ENCODE measurements around the gene TRPM1. TPM values are rescaled to one million over a fixed set of nuclear protein-coding genes. Genes with fewer than 3 reads are reported as not detected.
A peak's percentile ranks its signal among the peaks of the same experiment; 100 is the strongest.

Gene TRPM1
- total and polyA plus RNA-seq, 4 donors: 0.09 TPM; not detected in 3

DNA sequence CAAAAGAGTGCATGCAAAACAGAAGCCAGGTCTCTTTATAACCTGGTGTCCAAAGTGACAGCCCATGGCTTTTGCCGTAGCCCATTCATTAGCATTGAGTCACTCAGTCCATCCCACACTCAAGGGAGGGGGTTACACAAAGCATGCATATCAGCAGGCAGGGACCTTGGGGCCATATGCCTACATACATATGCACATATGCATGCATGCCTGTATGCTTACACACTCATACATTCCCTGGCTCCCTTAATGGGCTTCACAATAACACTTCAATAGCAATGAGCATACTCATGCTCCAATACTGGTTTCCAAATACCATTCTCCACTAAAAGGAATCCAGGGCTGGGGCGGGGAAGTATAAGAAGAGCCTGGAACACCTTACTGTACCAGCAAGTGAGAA is 22.0 kb downstream of the TRPM1 start:
- Histone ChIP-seq H3K27me3 (ENCODE audit: control insufficient read depth in 3 of 3, insufficient read depth in 3 of 3, low read length in 2 of 3) (peaks cover 0 to 3% (median 0%) of the 10 kb centered on the region in 3 donors), H3K9ac (ENCODE audit: insufficient read depth in 1 of 2, low read length in 2 of 2) (no peak overlapping the region), H3K9me3 (ENCODE audit: control insufficient read depth in 4 of 4, insufficient read depth in 3 of 4, low read length in 3 of 4) (no peaks in the 10 kb centered on the region), H3K4me3 (no peak overlapping the region), H3K36me3 (ENCODE audit: control insufficient read depth in 4 of 4, insufficient read depth in 4 of 4, low read length in 4 of 4) (no peaks in the 10 kb centered on the region), H3K27ac (ENCODE audit: low read depth in 1 of 2, low read length in 1 of 2) (no peak overlapping the region), H3K4me1 (ENCODE audit: control insufficient read depth in 5 of 5, insufficient read depth in 5 of 5, low read length in 5 of 5) (peaks cover 0 to 19% (median 0%) of the 10 kb centered on the region in 5 donors)
- ATAC-seq (ENCODE audit: insufficient read depth, low FRiP score): no peak
- peak in 1 of 3 donors; percentile 5 for DNase-seq
- 77 to 82% methylated on average over 2 of the region's 2 CpGs for WGBS, 2 donors
- TF ChIP-seq, protein P1, sequence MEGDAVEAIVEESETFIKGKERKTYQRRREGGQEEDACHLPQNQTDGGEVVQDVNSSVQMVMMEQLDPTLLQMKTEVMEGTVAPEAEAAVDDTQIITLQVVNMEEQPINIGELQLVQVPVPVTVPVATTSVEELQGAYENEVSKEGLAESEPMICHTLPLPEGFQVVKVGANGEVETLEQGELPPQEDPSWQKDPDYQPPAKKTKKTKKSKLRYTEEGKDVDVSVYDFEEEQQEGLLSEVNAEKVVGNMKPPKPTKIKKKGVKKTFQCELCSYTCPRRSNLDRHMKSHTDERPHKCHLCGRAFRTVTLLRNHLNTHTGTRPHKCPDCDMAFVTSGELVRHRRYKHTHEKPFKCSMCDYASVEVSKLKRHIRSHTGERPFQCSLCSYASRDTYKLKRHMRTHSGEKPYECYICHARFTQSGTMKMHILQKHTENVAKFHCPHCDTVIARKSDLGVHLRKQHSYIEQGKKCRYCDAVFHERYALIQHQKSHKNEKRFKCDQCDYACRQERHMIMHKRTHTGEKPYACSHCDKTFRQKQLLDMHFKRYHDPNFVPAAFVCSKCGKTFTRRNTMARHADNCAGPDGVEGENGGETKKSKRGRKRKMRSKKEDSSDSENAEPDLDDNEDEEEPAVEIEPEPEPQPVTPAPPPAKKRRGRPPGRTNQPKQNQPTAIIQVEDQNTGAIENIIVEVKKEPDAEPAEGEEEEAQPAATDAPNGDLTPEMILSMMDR (IDR thresholded peaks at IDR 0.05; ENCODE audit: control extremely low read depth, extremely low read depth): no peak

DNA sequence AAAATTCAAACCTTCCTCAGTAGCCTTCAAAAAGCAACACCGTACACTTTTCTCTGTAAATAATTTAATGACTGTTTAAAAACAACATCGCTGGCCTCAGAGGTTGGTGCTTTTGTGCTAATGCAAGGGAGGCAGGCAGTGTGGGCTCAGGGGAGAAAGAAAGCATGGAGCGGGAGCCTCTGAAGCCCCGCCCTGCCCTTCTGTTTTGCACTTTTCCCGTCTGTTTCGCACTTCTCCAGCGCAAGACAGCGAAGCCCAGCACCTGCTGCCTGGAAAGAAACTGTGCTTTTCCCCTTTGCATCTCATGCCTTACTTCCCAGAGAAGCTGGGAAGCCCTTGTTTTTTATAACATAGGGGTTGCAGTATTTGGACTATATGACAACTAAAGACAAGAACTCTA is 23.1 kb downstream of the TRPM1 start:
- Histone ChIP-seq H3K4me1 (ENCODE audit: control insufficient read depth in 5 of 5, insufficient read depth in 5 of 5, low read length in 5 of 5) (peaks cover 0 to 16% (median 0%) of the 10 kb centered on the region in 5 donors), H3K27ac (ENCODE audit: low read depth in 1 of 2, low read length in 1 of 2) (no peak overlapping the region), H3K9ac (ENCODE audit: insufficient read depth in 1 of 2, low read length in 2 of 2) (no peak overlapping the region), H3K4me3 (no peak overlapping the region), H3K27me3 (ENCODE audit: control insufficient read depth in 3 of 3, insufficient read depth in 3 of 3, low read length in 2 of 3) (peaks cover 0 to 3% (median 0%) of the 10 kb centered on the region in 3 donors), H3K9me3 (ENCODE audit: control insufficient read depth in 4 of 4, insufficient read depth in 3 of 4, low read length in 3 of 4) (no peaks in the 10 kb centered on the region), H3K36me3 (ENCODE audit: control insufficient read depth in 4 of 4, insufficient read depth in 4 of 4, low read length in 4 of 4) (no peaks in the 10 kb centered on the region)
- 84 to 87% methylated on average over 8 of the region's 8 CpGs for WGBS, 2 donors
- TF ChIP-seq, protein P1 (IDR thresholded peaks at IDR 0.05; ENCODE audit: control extremely low read depth, extremely low read depth): no peak
- no peak for ATAC-seq (ENCODE audit: insufficient read depth, low FRiP score)
- no peak for DNase-seq

DNA sequence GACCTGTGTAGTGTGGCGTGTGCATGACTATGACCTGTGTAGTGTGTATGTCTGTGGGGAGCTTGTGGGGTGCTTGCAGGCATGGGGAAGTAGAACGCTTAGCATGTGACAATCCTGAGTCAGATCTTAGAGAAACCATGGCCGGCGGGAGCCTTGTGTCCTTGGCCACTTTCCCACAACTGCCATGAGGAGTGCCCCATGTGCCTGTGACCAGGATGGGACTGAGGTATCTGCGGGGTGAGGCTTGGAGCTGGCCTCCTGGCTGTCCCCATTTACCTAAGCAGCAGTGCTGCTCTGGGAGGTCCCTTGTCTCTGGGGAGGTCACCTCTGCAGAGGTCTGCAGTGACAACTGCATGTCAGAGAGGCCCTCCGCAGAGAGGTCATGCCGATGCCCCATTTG is 23.6 kb downstream of the TRPM1 start:
- Histone ChIP-seq H3K4me1 (ENCODE audit: control insufficient read depth in 5 of 5, insufficient read depth in 5 of 5, low read length in 5 of 5) (peaks cover 0 to 13% (median 0%) of the 10 kb centered on the region in 5 donors), H3K9ac (ENCODE audit: insufficient read depth in 1 of 2, low read length in 2 of 2) (no peak overlapping the region), H3K36me3 (ENCODE audit: control insufficient read depth in 4 of 4, insufficient read depth in 4 of 4, low read length in 4 of 4) (no peaks in the 10 kb centered on the region), H3K27ac (ENCODE audit: low read depth in 1 of 2, low read length in 1 of 2) (no peak overlapping the region), H3K27me3 (ENCODE audit: control insufficient read depth in 3 of 3, insufficient read depth in 3 of 3, low read length in 2 of 3) (peaks cover 0 to 3% (median 0%) of the 10 kb centered on the region in 3 donors), H3K9me3 (ENCODE audit: control insufficient read depth in 4 of 4, insufficient read depth in 3 of 4, low read length in 3 of 4) (no peaks in the 10 kb centered on the region), H3K4me3 (no peak overlapping the region)
- TF ChIP-seq, protein P1 (IDR thresholded peaks at IDR 0.05; ENCODE audit: control extremely low read depth, extremely low read depth): no peak
- no peak for DNase-seq
- 85 to 87% methylated on average over 7 of the region's 7 CpGs for WGBS, 2 donors
- no peak for ATAC-seq (ENCODE audit: insufficient read depth, low FRiP score)

DNA sequence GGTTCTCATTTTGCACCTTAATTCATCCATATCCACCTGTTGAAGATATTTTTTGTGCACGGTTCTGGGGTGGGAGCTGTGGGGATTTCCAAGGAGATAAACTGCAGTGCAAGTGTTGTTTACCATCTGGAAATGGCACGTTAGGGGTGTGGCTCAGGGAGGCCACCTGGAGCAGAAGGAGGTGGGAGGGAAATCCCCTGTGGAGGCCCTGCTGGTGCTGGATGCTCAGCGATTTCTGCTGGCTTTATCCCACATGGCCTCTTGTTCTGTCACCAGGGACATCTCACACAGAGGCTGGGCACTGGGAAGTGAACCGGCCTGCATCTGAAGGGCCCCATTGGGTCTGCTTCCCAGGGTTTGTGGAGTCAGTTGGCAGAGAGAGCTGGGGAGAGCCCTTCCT is 24.3 kb downstream of the TRPM1 start:
- 41 to 67% methylated on average over 4 of the region's 4 CpGs for WGBS, 2 donors
- no peak for ATAC-seq (ENCODE audit: insufficient read depth, low FRiP score)
- Histone ChIP-seq H3K4me1 (ENCODE audit: control insufficient read depth in 5 of 5, insufficient read depth in 5 of 5, low read length in 5 of 5) (peaks cover 0 to 13% (median 0%) of the 10 kb centered on the region in 5 donors), H3K36me3 (ENCODE audit: control insufficient read depth in 4 of 4, insufficient read depth in 4 of 4, low read length in 4 of 4) (no peaks in the 10 kb centered on the region), H3K9me3 (ENCODE audit: control insufficient read depth in 4 of 4, insufficient read depth in 3 of 4, low read length in 3 of 4) (no peaks in the 10 kb centered on the region), H3K9ac (ENCODE audit: insufficient read depth in 1 of 2, low read length in 2 of 2) (no peak overlapping the region), H3K27ac (ENCODE audit: low read depth in 1 of 2, low read length in 1 of 2) (no peak overlapping the region), H3K4me3 (no peak overlapping the region), H3K27me3 (ENCODE audit: control insufficient read depth in 3 of 3, insufficient read depth in 3 of 3, low read length in 2 of 3) (peaks cover 0 to 3% (median 0%) of the 10 kb centered on the region in 3 donors)
- DNase-seq: no peak
- TF ChIP-seq, protein P1 (IDR thresholded peaks at IDR 0.05; ENCODE audit: control extremely low read depth, extremely low read depth): no peak

Data from lung (tissue), 12 donors.